CD4-positive, alpha-beta T cell (primary cell): ENCODE measurements around the gene SLC25A13. TPM values are rescaled to one million over a fixed set of nuclear protein-coding genes. Genes with fewer than 3 reads are reported as not detected.

ENCODE experiments used
- ATAC-seq: fragments of 200-7000 bp; cut with Tn5 transposase; one replicate; pipeline ENCODE4 v1.10.0; 2022; ENCODE audit warnings: mild to moderate bottlenecking; ENCODE audit not compliant: poor library complexity
- CTCF ChIA-PET: fragments of 350-600 bp; sonication (Branson Sonifier 250); formaldehyde crosslinking; loops from one replicate; lab custom pipeline; 2021; ENCODE audit warnings: antibody characterized with exemption, inconsistent platforms; lab: Charles Lee
- POLR2A ChIA-PET: fragments of 350-600 bp; sonication (Branson Sonifier 250); formaldehyde crosslinking; loops from one replicate; lab custom pipeline; 2021; ENCODE audit warnings: antibody characterized with exemption, inconsistent platforms; lab: Charles Lee
- DNase-seq, 14 experiments: peaks; one replicate each; pipeline ENCODE4 v3.0.0-alpha.2; 2013 to 2020; ENCODE audit warnings: mixed read lengths in 2 of 14
- H3K27ac ChIP-seq, 2 donors: one replicate each; pipeline versions ENCODE4 v1.5.1 to v1.7.0; 2013; ENCODE audit warnings: low read length in 2 of 2, low read depth in 1 of 2, mild to moderate bottlenecking in 1 of 2
- H3K27me3 ChIP-seq, 2 experiments: 1 replicate in 1 of 2; 2 replicates in 1 of 2; pipeline versions ENCODE4 v1.6.1 to v1.7.0; 2013; ENCODE audit warnings: low read length in 2 of 2, control low read depth in 1 of 2, mild to moderate bottlenecking in 1 of 2, moderate library complexity in 1 of 2; ENCODE audit not compliant: insufficient read depth in 2 of 2, control insufficient read depth in 1 of 2
- H3K36me3 ChIP-seq: one replicate; pipeline ENCODE4 v1.6.1; 2013; ENCODE audit warnings: low read length, control low read depth; ENCODE audit not compliant: insufficient read depth
- H3K4me1 ChIP-seq: one replicate; pipeline ENCODE4 v1.6.1; 2013; ENCODE audit warnings: low read length, control low read depth; ENCODE audit not compliant: insufficient read depth
- H3K4me3 ChIP-seq: one replicate; pipeline ENCODE4 v1.5.1; 2013; ENCODE audit warnings: mild to moderate bottlenecking, low read length, moderate library complexity
- H3K9me3 ChIP-seq, 2 experiments: 1 replicate in 1 of 2; 2 replicates in 1 of 2; pipeline versions ENCODE4 v1.6.1 to v1.7.0; 2013; ENCODE audit warnings: low read length in 2 of 2, mild to moderate bottlenecking in 2 of 2, control low read depth in 1 of 2, moderate library complexity in 1 of 2; ENCODE audit not compliant: control insufficient read depth in 1 of 2, insufficient read depth in 1 of 2
- H3K27ac Mint-ChIP-seq: one replicate; pipeline ENCODE4 v1.8.0; 2020; ENCODE audit warnings: mixed read lengths
- H3K27me3 Mint-ChIP-seq: one replicate; pipeline ENCODE4 v1.8.0; 2021; ENCODE audit warnings: mixed read lengths
- H3K36me3 Mint-ChIP-seq: one replicate; pipeline ENCODE4 v1.8.0; 2021; ENCODE audit warnings: low read depth, mixed read lengths
- H3K4me1 Mint-ChIP-seq: one replicate; pipeline ENCODE4 v1.8.0; 2021; ENCODE audit warnings: low read depth, mixed read lengths
- H3K4me3 Mint-ChIP-seq: one replicate; pipeline ENCODE4 v1.8.0; 2020; ENCODE audit warnings: mild to moderate bottlenecking, mixed read lengths
- H3K9me3 Mint-ChIP-seq: one replicate; pipeline ENCODE4 v1.8.0; 2020; ENCODE audit warnings: mixed read lengths
- intact Hi-C, 2 experiments: fragments of 100-400 bp; cut with DNase I in 1 of 2; cut with micrococcal nuclease in 1 of 2; formaldehyde crosslinking; loops; one replicate each; pipeline versions ENCODE4 v1.15.1 to v1.9.0; 2023 to 2025; cut with DNase I, micrococcal nuclease
- total RNA-seq, 174 experiments: library from RNA in 2 of 174; stranded (reverse) in 2 of 174; gene quantifications; one replicate each; pipeline ENCODE4 v1.2.3 and lab custom pipeline; 2021 to 2026
- TF ChIP-seq, protein P1 (sequence below): fragments of 200-600 bp; IDR thresholded peaks from one replicate; pipeline ENCODE4 v1.8.0; 2022; ENCODE audit warnings: antibody characterized with exemption, mild to moderate bottlenecking

SLC25A13 gene
- total RNA-seq, 2 experiments from 2014 or later, result 12.7 to 13.5 TPM

DNA sequence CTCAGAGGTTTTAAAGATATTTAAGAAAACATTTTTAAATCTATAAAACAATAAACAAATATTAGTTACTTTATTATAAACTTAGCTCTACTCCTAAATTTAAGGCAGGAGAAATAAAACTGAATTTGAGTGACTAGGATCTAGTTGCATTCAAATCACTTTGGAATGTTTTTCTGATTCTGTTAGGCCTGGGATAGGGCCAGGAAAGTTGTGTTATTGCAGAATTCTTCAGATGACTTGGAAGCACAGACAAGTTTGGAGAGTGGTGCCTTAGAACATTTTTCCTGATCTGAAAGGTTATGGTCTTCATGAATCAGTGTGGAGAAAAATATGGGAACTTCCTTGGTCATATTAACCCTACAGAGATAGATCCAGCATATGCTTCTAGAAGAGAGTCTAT, 15.6 kb upstream of the SLC25A13 start:
- H3K4me3 Mint-ChIP-seq, result no peak overlapping the region
- ChIA-PET CTCF (no interaction called here), POLR2A (no interaction called here)
- Histone ChIP-seq H3K9me3 (no peaks in the 10 kb centered on the region), H3K36me3 (no peaks in the 10 kb centered on the region), H3K4me3 (no peak overlapping the region), H3K27ac (no peak overlapping the region), H3K4me1 (no peaks in the 10 kb centered on the region), H3K27me3 (peaks cover 3 to 4% of the 10 kb centered on the region in 2 experiments)
- no peaks in the 10 kb centered on the region for H3K36me3 Mint-ChIP-seq
- H3K4me1 Mint-ChIP-seq, result no peaks in the 10 kb centered on the region
- intact Hi-C loops, result no loop called here
- DNase-seq, result no peak
- ATAC-seq, result no peak
- no peak overlapping the region for H3K27ac Mint-ChIP-seq
- TF ChIP-seq, protein P1, sequence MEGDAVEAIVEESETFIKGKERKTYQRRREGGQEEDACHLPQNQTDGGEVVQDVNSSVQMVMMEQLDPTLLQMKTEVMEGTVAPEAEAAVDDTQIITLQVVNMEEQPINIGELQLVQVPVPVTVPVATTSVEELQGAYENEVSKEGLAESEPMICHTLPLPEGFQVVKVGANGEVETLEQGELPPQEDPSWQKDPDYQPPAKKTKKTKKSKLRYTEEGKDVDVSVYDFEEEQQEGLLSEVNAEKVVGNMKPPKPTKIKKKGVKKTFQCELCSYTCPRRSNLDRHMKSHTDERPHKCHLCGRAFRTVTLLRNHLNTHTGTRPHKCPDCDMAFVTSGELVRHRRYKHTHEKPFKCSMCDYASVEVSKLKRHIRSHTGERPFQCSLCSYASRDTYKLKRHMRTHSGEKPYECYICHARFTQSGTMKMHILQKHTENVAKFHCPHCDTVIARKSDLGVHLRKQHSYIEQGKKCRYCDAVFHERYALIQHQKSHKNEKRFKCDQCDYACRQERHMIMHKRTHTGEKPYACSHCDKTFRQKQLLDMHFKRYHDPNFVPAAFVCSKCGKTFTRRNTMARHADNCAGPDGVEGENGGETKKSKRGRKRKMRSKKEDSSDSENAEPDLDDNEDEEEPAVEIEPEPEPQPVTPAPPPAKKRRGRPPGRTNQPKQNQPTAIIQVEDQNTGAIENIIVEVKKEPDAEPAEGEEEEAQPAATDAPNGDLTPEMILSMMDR, result no peak
- peaks cover 27% of the 10 kb centered on the region for H3K27me3 Mint-ChIP-seq
- no peaks in the 10 kb centered on the region for H3K9me3 Mint-ChIP-seq

DNA sequence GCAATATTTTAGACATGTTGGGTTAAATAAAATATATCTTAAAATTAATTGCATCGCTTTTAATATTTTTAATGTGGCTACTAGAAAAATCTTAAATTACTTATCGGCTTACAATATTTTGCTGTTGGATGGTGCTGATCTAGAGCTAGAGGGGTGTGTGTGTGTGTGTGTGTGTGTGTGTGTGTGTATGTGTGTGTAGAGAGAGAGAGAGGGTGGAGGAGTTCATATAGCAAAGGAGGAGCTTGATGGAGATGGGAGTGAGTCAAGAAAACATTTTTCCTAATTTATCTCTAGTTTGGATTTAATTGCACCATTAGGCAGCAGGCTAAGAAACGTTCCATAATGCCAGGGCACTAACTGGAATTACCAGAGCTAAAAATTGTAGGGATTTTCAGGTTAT, 10.4 kb upstream of the SLC25A13 start:
- H3K27ac Mint-ChIP-seq, result no peak overlapping the region

DNA sequence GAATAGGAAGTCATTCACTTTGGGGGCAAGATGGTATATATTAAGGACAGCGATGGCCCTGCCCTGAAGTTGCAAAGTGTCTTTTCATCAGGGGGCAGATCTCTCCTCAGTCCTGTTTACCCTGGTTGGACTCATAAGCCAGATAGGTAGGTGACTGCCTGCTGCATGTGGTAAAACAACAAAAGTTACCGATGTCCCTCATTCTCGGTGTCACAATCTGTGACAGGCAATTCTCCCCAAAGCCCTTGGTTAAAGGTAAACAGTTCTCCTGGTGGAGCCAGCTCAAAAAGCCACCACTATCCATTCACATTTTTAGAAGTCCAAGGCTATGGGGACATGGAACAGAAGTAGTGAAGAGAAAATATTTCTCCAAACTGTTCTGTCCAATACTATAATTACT, 9.9 kb upstream of the SLC25A13 start:
- no peak for ATAC-seq

More for the DNA sequence above, 10.4 kb upstream of the SLC25A13 start:
- H3K4me1 Mint-ChIP-seq, result no peaks in the 10 kb centered on the region
- no peaks in the 10 kb centered on the region for H3K9me3 Mint-ChIP-seq
- no peaks in the 10 kb centered on the region for H3K4me1 ChIP-seq
- no peak overlapping the region for H3K4me3 Mint-ChIP-seq
- CTCF ChIA-PET, result interaction anchor here (1.5 kb wide), 1 partner anchor 20 kb away, joined by 3 read pairs; no protein-coding TSS in a partner anchor
- TF ChIP-seq, protein P1, result no peak
- no peak overlapping the region for H3K27ac ChIP-seq
- no peaks in the 10 kb centered on the region for H3K36me3 Mint-ChIP-seq
- H3K9me3 ChIP-seq, result no peaks in the 10 kb centered on the region
- DNase-seq, result no peak
- POLR2A ChIA-PET, result no interaction called here
- no peak for ATAC-seq
- peaks cover 0 to 3% of the 10 kb centered on the region in 2 experiments for H3K27me3 ChIP-seq
- no peak overlapping the region for H3K4me3 ChIP-seq
- peaks cover 6% of the 10 kb centered on the region for H3K27me3 Mint-ChIP-seq
- no peaks in the 10 kb centered on the region for H3K36me3 ChIP-seq
- intact Hi-C loops, result no loop called here

More for the DNA sequence above, 9.9 kb upstream of the SLC25A13 start:
- Histone ChIP-seq H3K4me3 (no peak overlapping the region), H3K9me3 (no peaks in the 10 kb centered on the region), H3K27me3 (peaks cover 0 to 3% of the 10 kb centered on the region in 2 experiments), H3K4me1 (no peaks in the 10 kb centered on the region), H3K36me3 (no peaks in the 10 kb centered on the region), H3K27ac (no peak overlapping the region)
- Mint-ChIP-seq H3K36me3 (no peaks in the 10 kb centered on the region), H3K9me3 (no peaks in the 10 kb centered on the region), H3K4me1 (no peaks in the 10 kb centered on the region), H3K27me3 (peaks cover 6% of the 10 kb centered on the region), H3K4me3 (no peak overlapping the region), H3K27ac (no peak overlapping the region)
- intact Hi-C loops, result no loop called here
- ChIA-PET POLR2A (no interaction called here), CTCF (no interaction called here)
- DNase-seq, result no peak
- TF ChIP-seq, protein P1, result no peak
